Kidney glomerular epithelial cell (primary cell): ENCODE results near the gene TBX1.

Experiments
- DNase-seq: peaks from one replicate; lab custom pipeline; 2025; lab: John Stamatoyannopoulos, UW

The TBX1 gene

GRCh38 chr22:19753996-19754700 is 6.4 kb upstream of the TBX1 start:
- no peak for DNase-seq

GRCh38 chr22:19754701-19755144 is 5.9 kb upstream of the TBX1 start:
- no peak for DNase-seq

- DNase-seq, result no peak
Measured at GRCh38 chr22:19755145-19755710, 5.3 kb upstream of the TBX1 start.

GRCh38 chr22:19755722-19756287 is 4.8 kb upstream of the TBX1 start:
- DNase-seq, result no peak

- DNase-seq, result no peak
Measured at GRCh38 chr22:19756288-19757128, 4.1 kb upstream of the TBX1 start.

- DNase-seq, result no peak
Measured at GRCh38 chr22:19757140-19757984, 3.2 kb upstream of the TBX1 start.

- no peak for DNase-seq
Measured at GRCh38 chr22:19757985-19758895, 2.3 kb upstream of the TBX1 start.

- no peak for DNase-seq
Measured at GRCh38 chr22:19758896-19759426, 1.6 kb upstream of the TBX1 start.

GRCh38 chr22:19759427-19760057 is 1.0 kb upstream of the TBX1 start:
- no peak for DNase-seq

- DNase-seq, result no peak
Measured at GRCh38 chr22:19760951-19761724, 560 bp downstream of the TBX1 start.

GRCh38 chr22:19761725-19762567 is 1.4 kb downstream of the TBX1 start:
- no peak for DNase-seq

- DNase-seq, result no peak
Measured at GRCh38 chr22:19762568-19763457, 2.2 kb downstream of the TBX1 start.

GRCh38 chr22:19763458-19764298 is 3.1 kb downstream of the TBX1 start:
- no peak for DNase-seq

GRCh38 chr22:19764299-19764593 is 3.7 kb downstream of the TBX1 start:
- DNase-seq, result no peak

GRCh38 chr22:19764636-19765476 is 4.3 kb downstream of the TBX1 start:
- DNase-seq, result no peak
